Upper lobe of left lung (tissue), 6 donors: ENCODE results near the gene ALPK1. TPM values are rescaled to one million over a fixed set of nuclear protein-coding genes. Genes with fewer than 3 reads are reported as not detected.

ENCODE experiments used
- ATAC-seq, 2 donors: fragments of 200-7000 bp; cut with Tn5 transposase; one replicate each; pipeline ENCODE4 v1.9.1; 2022; ENCODE audit warnings: mild to moderate bottlenecking in 2 of 2, moderate library complexity in 2 of 2; ENCODE audit not compliant: low FRiP score in 2 of 2
- DNase-seq, 2 donors: peaks; one replicate each; pipeline ENCODE4 v3.0.0-alpha.2; 2019 to 2020
- H3K27ac ChIP-seq, 4 donors: fragments of 200-600 bp; sonication (generic); one replicate each; pipeline ENCODE4 v1.5.1; 2016 to 2019
- H3K27me3 ChIP-seq, 4 donors: fragments of 200-600 bp; sonication (generic); one replicate each; pipeline ENCODE4 v1.5.1; 2017 to 2019
- H3K36me3 ChIP-seq, 4 donors: fragments of 200-600 bp; sonication (generic); one replicate each; pipeline ENCODE4 v1.5.1; 2016 to 2019
- H3K4me1 ChIP-seq, 4 donors: fragments of 200-600 bp; sonication (generic); one replicate each; pipeline ENCODE4 v1.5.1; 2018 to 2019
- H3K4me3 ChIP-seq, 4 donors: fragments of 200-600 bp; sonication (generic); one replicate each; pipeline ENCODE4 v1.5.1; 2017 to 2019; ENCODE audit warnings: mild to moderate bottlenecking in 2 of 4, moderate library complexity in 1 of 4
- H3K9me3 ChIP-seq, 4 donors: fragments of 200-600 bp; sonication (generic); one replicate each; pipeline ENCODE4 v1.5.1; 2018 to 2019
- CTCF ChIP-seq, 6 experiments: fragments of 450-650 bp in 4 of 6; fragments of 200-600 bp in 2 of 6; sonication (generic) in 2 of 6; IDR thresholded peaks; one replicate each; pipeline ENCODE4 v1.5.1; 2016 to 2019; ENCODE audit warnings: antibody characterized with exemption in 6 of 6
- EP300 ChIP-seq, 4 donors: sonication (generic); formaldehyde crosslinking; IDR thresholded peaks; one replicate each; pipeline ENCODE4 v1.5.1; 2017; ENCODE audit warnings: antibody characterized with exemption in 4 of 4, control low read depth in 2 of 4
- POLR2A ChIP-seq, 4 donors: fragments of 450-650 bp; IDR thresholded peaks; one replicate each; pipeline ENCODE4 v1.5.1; 2016 to 2017; ENCODE audit warnings: antibody characterized with exemption in 4 of 4, mild to moderate bottlenecking in 2 of 4
- POLR2AphosphoS5 ChIP-seq, 2 donors: sonication (generic); formaldehyde crosslinking; IDR thresholded peaks; one replicate each; pipeline ENCODE4 v1.5.1; 2017; ENCODE audit warnings: antibody characterized with exemption in 2 of 2
- WGBS, 2 donors: methylation state at CpG; one replicate each; pipeline ENCODE4 v1.1.5; 2017 to 2018; 5-methylcytosine and 5-hydroxymethylcytosine counted together
- total RNA-seq, 6 donors: library from RNA; depleted of rRNA in 4 of 6; stranded (reverse); fragments of >200 nt in 4 of 6; gene quantifications; one replicate each; pipeline versions ENCODE4 v1.1.0 to v1.2.1, GENCODE V29; 2016 to 2021
- donor health status: DM: no; HTN: no; CAD: no; lungs with moderate emphysema.
- donor health status: DM: no; HTN: yes; CAD: no; lungs with severe emphysema.

ALPK1 gene
- total RNA-seq, 6 donors from 2014 or later = 22.7 to 68.0 (median 35.6) TPM

DNA sequence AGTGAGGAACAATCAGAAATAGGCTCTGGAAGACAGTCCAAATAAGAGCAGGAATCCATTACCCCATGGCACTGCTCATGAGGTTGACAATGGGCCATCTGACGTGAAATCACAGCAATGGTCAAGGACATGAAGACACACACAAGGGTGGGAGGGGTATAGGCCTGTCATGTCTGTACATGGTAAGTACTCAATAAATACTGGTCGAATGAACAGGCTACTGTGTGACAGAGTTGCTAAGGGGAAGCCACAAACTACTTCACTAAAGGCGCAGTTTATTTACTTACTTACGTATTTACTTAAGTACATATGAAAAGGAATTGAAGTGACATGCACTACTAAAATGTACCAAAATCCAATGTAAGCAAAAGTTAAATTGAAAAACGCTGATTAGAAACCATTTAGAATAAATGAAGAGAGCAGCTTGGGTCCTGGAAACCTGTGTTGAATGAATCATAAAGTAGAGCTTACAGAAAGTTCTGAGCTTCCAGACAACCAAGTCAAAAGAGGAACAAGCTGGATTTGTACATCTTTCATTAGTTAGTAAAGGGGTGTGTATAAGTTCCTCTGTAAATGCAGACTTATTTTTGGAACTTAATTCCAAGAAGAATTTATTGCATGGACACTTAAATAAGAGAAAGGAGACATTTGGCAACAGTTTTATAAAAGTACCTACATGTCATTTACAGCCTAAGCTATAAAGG, 32.7 kb downstream of the ALPK1 start:
- DNase-seq (no peak), ATAC-seq (peak in 1 of 2 donors; percentile 45)
- peaks cover 0 to 11% (median 1%) of the 10 kb centered on the region in 4 donors for H3K36me3 ChIP-seq
- TF ChIP-seq POLR2AphosphoS5 (IDR thresholded peaks at IDR 0.05) (no peak), POLR2A (IDR thresholded peaks at IDR 0.05) (no peak), CTCF (IDR thresholded peaks at IDR 0.05) (no peak), EP300 (IDR thresholded peaks at IDR 0.05) (no peak)
- no peak overlapping the region for H3K27ac ChIP-seq
- WGBS, 2 donors = 66 to 71% methylated on average over 5 of the region's 5 CpGs
- no peak overlapping the region for H3K4me3 ChIP-seq
- no peaks in the 10 kb centered on the region for H3K4me1 ChIP-seq
- H3K9me3 ChIP-seq = no peaks in the 10 kb centered on the region
- no peaks in the 10 kb centered on the region for H3K27me3 ChIP-seq

DNA sequence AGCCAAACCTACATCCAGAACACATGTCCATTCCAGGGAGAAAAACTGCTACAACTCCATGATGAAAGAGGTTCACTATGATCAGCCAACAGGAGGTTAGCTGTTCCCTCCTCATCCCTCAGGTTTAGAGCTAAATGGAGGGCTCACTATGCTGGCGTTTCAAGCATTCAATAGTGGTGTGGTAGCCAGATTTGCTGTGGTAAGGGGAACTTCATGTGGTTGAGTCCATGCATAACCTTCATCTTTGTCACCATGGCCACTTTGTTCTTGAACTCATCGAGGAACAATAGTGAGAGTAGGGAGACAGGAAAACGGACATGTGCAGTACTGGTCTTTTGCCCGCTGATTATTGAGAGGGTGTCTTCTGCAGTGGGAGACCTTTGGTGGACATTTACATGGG, 33.8 kb downstream of the ALPK1 start:
- no peaks in the 10 kb centered on the region for H3K27me3 ChIP-seq
- H3K36me3 ChIP-seq = peaks cover 0 to 2% (median 0%) of the 10 kb centered on the region in 4 donors
- H3K4me1 ChIP-seq = no peaks in the 10 kb centered on the region
- DNase-seq (no peak), ATAC-seq (no peak)
- H3K27ac ChIP-seq = no peak overlapping the region
- H3K9me3 ChIP-seq = no peaks in the 10 kb centered on the region
- 94 to 96% methylated on average over 4 of the region's 4 CpGs for WGBS, 2 donors
- no peak overlapping the region for H3K4me3 ChIP-seq
- TF ChIP-seq POLR2AphosphoS5 (IDR thresholded peaks at IDR 0.05) (no peak), POLR2A (IDR thresholded peaks at IDR 0.05) (no peak), CTCF (IDR thresholded peaks at IDR 0.05) (no peak), EP300 (IDR thresholded peaks at IDR 0.05) (no peak)

DNA sequence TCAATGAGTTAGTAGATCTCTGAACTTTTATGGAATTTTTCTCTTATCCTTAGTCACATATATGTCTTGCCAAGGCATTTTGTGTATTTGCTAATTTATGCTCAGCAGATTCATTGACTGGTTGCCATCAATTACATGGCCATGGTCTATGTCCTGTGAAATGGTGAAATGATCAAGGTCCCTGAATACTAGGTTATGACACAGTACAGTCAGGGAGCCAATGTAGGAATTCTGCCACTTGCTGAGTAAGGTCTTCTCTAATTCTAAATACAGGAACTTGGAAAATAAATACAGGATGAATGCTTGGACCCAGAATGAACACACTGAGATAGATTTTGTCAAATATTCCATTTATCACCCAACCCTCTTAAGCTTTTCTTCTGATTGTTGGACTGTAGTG, 35.2 kb downstream of the ALPK1 start:
- no peaks in the 10 kb centered on the region for H3K36me3 ChIP-seq
- no peaks in the 10 kb centered on the region for H3K9me3 ChIP-seq
- no peak overlapping the region for H3K4me3 ChIP-seq
- no peak overlapping the region for H3K27ac ChIP-seq
- no peaks in the 10 kb centered on the region for H3K4me1 ChIP-seq
- TF ChIP-seq CTCF (IDR thresholded peaks at IDR 0.05) (no peak), POLR2A (IDR thresholded peaks at IDR 0.05) (no peak), POLR2AphosphoS5 (IDR thresholded peaks at IDR 0.05) (no peak), EP300 (IDR thresholded peaks at IDR 0.05) (no peak)
- H3K27me3 ChIP-seq = no peaks in the 10 kb centered on the region
- no peak for ATAC-seq
- no peak for DNase-seq

DNA sequence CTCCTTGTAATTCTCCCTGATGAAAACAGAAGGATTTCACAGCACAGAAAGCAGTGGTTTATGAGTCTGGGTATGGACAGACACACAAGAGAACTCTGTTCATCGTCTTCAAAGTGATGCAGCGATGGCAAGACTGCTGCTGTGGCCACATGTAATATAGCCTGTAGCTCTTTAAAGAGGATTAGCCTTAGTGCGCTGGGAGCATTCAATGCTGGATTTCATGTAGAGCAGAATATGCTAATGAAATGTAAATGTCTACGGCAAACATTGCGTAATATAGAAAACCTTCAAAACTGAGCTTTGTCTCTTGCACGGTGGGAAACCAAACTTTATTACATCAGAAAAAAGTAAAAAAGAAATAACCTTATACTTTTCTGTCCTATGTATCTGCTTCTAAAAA, 42.9 kb downstream of the ALPK1 start:
- 83 to 86% methylated on average over 6 of the region's 6 CpGs for WGBS, 2 donors
- TF ChIP-seq POLR2A (IDR thresholded peaks at IDR 0.05) (no peak), POLR2AphosphoS5 (IDR thresholded peaks at IDR 0.05) (no peak), EP300 (IDR thresholded peaks at IDR 0.05) (no peak)
- Histone ChIP-seq H3K27ac (no peak overlapping the region), H3K4me3 (no peak overlapping the region), H3K4me1 (no peaks in the 10 kb centered on the region), H3K9me3 (no peaks in the 10 kb centered on the region), H3K36me3 (no peaks in the 10 kb centered on the region), H3K27me3 (no peaks in the 10 kb centered on the region)
- ATAC-seq = no peak
- no peak for DNase-seq

DNA sequence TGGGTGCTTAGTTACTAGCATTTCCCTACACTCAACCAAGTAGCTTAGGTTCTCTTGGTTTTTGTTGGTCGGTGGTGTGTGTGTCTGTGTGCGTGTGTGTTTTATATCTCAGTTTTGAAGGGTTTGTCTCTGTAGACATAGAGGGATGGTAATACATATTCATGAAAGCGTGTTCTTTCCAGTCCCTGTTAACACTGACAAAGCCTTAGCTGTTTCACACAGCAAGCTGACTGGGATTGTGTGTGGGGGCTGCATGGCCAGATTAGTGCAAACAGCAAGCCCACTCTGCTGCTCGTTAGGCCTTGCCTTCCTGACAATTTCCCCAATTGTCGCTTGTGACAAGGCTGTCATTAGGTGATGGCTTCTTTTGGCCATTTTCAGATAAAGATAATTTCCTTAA, 43.9 kb downstream of the ALPK1 start:
- H3K4me1 ChIP-seq = no peaks in the 10 kb centered on the region
- H3K9me3 ChIP-seq = no peaks in the 10 kb centered on the region
- no peaks in the 10 kb centered on the region for H3K36me3 ChIP-seq
- 92 to 96% methylated on average over 5 of the region's 5 CpGs for WGBS, 2 donors
- no peak overlapping the region for H3K27ac ChIP-seq
- ATAC-seq = no peak
- H3K27me3 ChIP-seq = no peaks in the 10 kb centered on the region
- TF ChIP-seq POLR2A (IDR thresholded peaks at IDR 0.05) = no peak
- TF ChIP-seq CTCF (IDR thresholded peaks at IDR 0.05) = no peak
- no peak for TF ChIP-seq EP300 (IDR thresholded peaks at IDR 0.05)
- TF ChIP-seq POLR2AphosphoS5 (IDR thresholded peaks at IDR 0.05) = no peak
- no peak for DNase-seq
- H3K4me3 ChIP-seq = no peak overlapping the region
